Mesenchymal stem cell (in vitro differentiated cells and primary cell): ENCODE data around the gene CDC37.
"Not testable (repeated sequence)": the region's sequence is repeated elsewhere in the genome, so short reads cannot be mapped to it uniquely, and the experiment has no call there.

Experiments
- DNase-seq: peaks from one replicate; pipeline ENCODE4 v3.0.0-alpha.2; 2013
- H2AFZ ChIP-seq: one replicate; pipeline ENCODE4 v1.6.1; 2013; ENCODE audit warnings: low read depth, mild to moderate bottlenecking, control low read depth, inconsistent platforms, low read length, moderate library complexity
- H2AK5ac ChIP-seq: 2 replicates; pipeline ENCODE4 v1.6.1; 2013; ENCODE audit warnings: low read length, moderate library complexity, mild to moderate bottlenecking, inconsistent platforms; ENCODE audit not compliant: severe bottlenecking
- H2BK120ac ChIP-seq: one replicate; pipeline ENCODE4 v1.6.1; 2013; ENCODE audit warnings: low read depth, mild to moderate bottlenecking, inconsistent platforms, low read length, moderate library complexity
- H2BK12ac ChIP-seq, 2 experiments: one replicate each; pipeline ENCODE4 v1.6.1; 2013; ENCODE audit warnings: inconsistent platforms in 2 of 2, low read length in 2 of 2, mild to moderate bottlenecking in 2 of 2, moderate library complexity in 2 of 2, control low read depth in 1 of 2
- H2BK15ac ChIP-seq: one replicate; pipeline ENCODE4 v1.6.1; 2013; ENCODE audit warnings: mild to moderate bottlenecking, low read depth, inconsistent platforms; ENCODE audit not compliant: poor library complexity, severe bottlenecking
- H2BK5ac ChIP-seq: 2 replicates; pipeline ENCODE4 v1.6.1; 2013; ENCODE audit warnings: low read depth, mild to moderate bottlenecking, low read length, control low read depth, inconsistent platforms; ENCODE audit not compliant: poor library complexity, severe bottlenecking
- H3K14ac ChIP-seq, 2 experiments: one replicate each; pipeline ENCODE4 v1.6.1; 2013; ENCODE audit warnings: inconsistent platforms in 2 of 2, low read length in 2 of 2, control low read depth in 1 of 2, mild to moderate bottlenecking in 1 of 2, moderate library complexity in 1 of 2
- H3K18ac ChIP-seq, 2 experiments: one replicate each; pipeline ENCODE4 v1.6.1; 2013; ENCODE audit warnings: inconsistent platforms in 2 of 2, low read length in 2 of 2, control low read depth in 1 of 2, low read depth in 1 of 2, mild to moderate bottlenecking in 1 of 2
- H3K23ac ChIP-seq, 2 experiments: one replicate each; pipeline ENCODE4 v1.6.1; 2013; ENCODE audit warnings: inconsistent platforms in 2 of 2, low read length in 2 of 2, mild to moderate bottlenecking in 2 of 2, moderate library complexity in 2 of 2, control low read depth in 1 of 2
- H3K27ac ChIP-seq: 2 replicates; pipeline ENCODE4 v1.5.1; 2013; ENCODE audit warnings: mild to moderate bottlenecking, moderate library complexity, low read length, control low read depth, inconsistent platforms; ENCODE audit not compliant: poor library complexity, severe bottlenecking
- H3K27me3 ChIP-seq, 2 experiments: 2 replicates each; pipeline versions ENCODE4 v1.6.1 to v1.7.0; 2013; ENCODE audit warnings: low read length in 2 of 2, mild to moderate bottlenecking in 2 of 2, moderate library complexity in 2 of 2, control low read depth in 1 of 2, inconsistent platforms in 1 of 2; ENCODE audit not compliant: control insufficient read depth in 1 of 2, insufficient read depth in 1 of 2
- H3K36me3 ChIP-seq, 2 experiments: 2 replicates each; pipeline versions ENCODE4 v1.6.1 to v1.7.0; 2013; ENCODE audit warnings: low read length in 2 of 2, control low read depth in 1 of 2, inconsistent platforms in 1 of 2, low read depth in 1 of 2, mild to moderate bottlenecking in 1 of 2; ENCODE audit not compliant: insufficient read depth in 2 of 2, control insufficient read depth in 1 of 2
- H3K4ac ChIP-seq, 2 experiments: one replicate each; pipeline ENCODE4 v1.6.1; 2013; ENCODE audit warnings: inconsistent platforms in 2 of 2, low read length in 2 of 2, mild to moderate bottlenecking in 2 of 2, moderate library complexity in 2 of 2, control low read depth in 1 of 2, low read depth in 1 of 2
- H3K4me1 ChIP-seq: 2 replicates; pipeline ENCODE4 v1.6.1; 2013; ENCODE audit warnings: low read depth, low read length, control low read depth; ENCODE audit not compliant: control insufficient read depth, insufficient read depth
- H3K4me2 ChIP-seq: 2 replicates; pipeline ENCODE4 v1.6.1; 2013; ENCODE audit warnings: low read length, mild to moderate bottlenecking, inconsistent platforms; ENCODE audit not compliant: poor library complexity, severe bottlenecking
- H3K4me3 ChIP-seq, 2 experiments: 2 replicates each; pipeline versions ENCODE4 v1.5.1 to v1.7.0; 2013; ENCODE audit warnings: low read length in 2 of 2, mild to moderate bottlenecking in 2 of 2, control low read depth in 1 of 2, low read depth in 1 of 2; ENCODE audit not compliant: insufficient read depth in 1 of 2
- H3K79me1 ChIP-seq: replicated peaks from 2 replicates; pipeline ENCODE4 v1.6.1; 2013; ENCODE audit warnings: mild to moderate bottlenecking, control low read depth, low read length, inconsistent platforms; ENCODE audit not compliant: poor library complexity, severe bottlenecking
- H3K9ac ChIP-seq: 2 replicates; pipeline ENCODE4 v1.7.0; 2013; ENCODE audit warnings: mild to moderate bottlenecking, low read length, moderate library complexity
- H3K9me3 ChIP-seq: 2 replicates; pipeline ENCODE4 v1.7.0; 2013; ENCODE audit warnings: mild to moderate bottlenecking, low read length; ENCODE audit not compliant: control insufficient read depth
- H4K8ac ChIP-seq: one replicate; pipeline ENCODE4 v1.6.1; 2013; ENCODE audit warnings: inconsistent platforms, mild to moderate bottlenecking, low read length, moderate library complexity
- H4K91ac ChIP-seq: one replicate; pipeline ENCODE4 v1.6.1; 2013; ENCODE audit warnings: mild to moderate bottlenecking, low read length, inconsistent platforms
- WGBS: methylation state at CpG from one replicate; pipeline ENCODE4 v1.1.7; 2013; ENCODE audit warnings: mixed read lengths; 5-methylcytosine and 5-hydroxymethylcytosine counted together

Gene CDC37

GRCh38 chr19:10399340-10399739, 4.0 kb downstream of the CDC37 start:
- not testable (repeated sequence) for H4K8ac ChIP-seq, H3K23ac ChIP-seq, H3K9me3 ChIP-seq, H2BK5ac ChIP-seq, H3K18ac ChIP-seq, H2BK12ac ChIP-seq, DNase-seq, H2AK5ac ChIP-seq, H4K91ac ChIP-seq, H3K14ac ChIP-seq, H3K4me3 ChIP-seq, H3K4me2 ChIP-seq, H2BK15ac ChIP-seq, H3K9ac ChIP-seq, H3K4ac ChIP-seq, H3K27me3 ChIP-seq, H2BK120ac ChIP-seq, H3K27ac ChIP-seq, H2AFZ ChIP-seq
- Histone ChIP-seq H3K36me3 (peaks cover 43 to 56% of the 10 kb centered on the region in 2 experiments), H3K4me1 (peaks cover 11% of the 10 kb centered on the region), H3K79me1 (peaks cover 18% of the 10 kb centered on the region)
- WGBS, result 97% methylated on average over 7 of the region's 8 CpGs

- no peak overlapping the region for H3K27ac ChIP-seq
- no peak overlapping the region for H2BK120ac ChIP-seq
- no peak overlapping the region for H4K8ac ChIP-seq
- no peak overlapping the region for H3K9ac ChIP-seq
- no peak overlapping the region for H3K4me3 ChIP-seq
- H2AFZ ChIP-seq, result no peak overlapping the region
- H3K4ac ChIP-seq, result no peak overlapping the region
- no peak overlapping the region for H2BK5ac ChIP-seq
- H3K4me1 ChIP-seq, result peaks cover 9% of the 10 kb centered on the region
- no peak overlapping the region for H3K23ac ChIP-seq
- no peaks in the 10 kb centered on the region for H3K9me3 ChIP-seq
- 98% methylated on average over 9 of the region's 9 CpGs for WGBS
- H2BK15ac ChIP-seq, result peak overlapping the region; percentile 33
- no peak overlapping the region for H2AK5ac ChIP-seq
- H3K79me1 ChIP-seq, result peaks cover 18% of the 10 kb centered on the region
- no peak overlapping the region for H2BK12ac ChIP-seq
- no peak overlapping the region for H3K4me2 ChIP-seq
- no peak overlapping the region for H4K91ac ChIP-seq
- no peak for DNase-seq
- peaks cover 47 to 61% of the 10 kb centered on the region in 2 experiments for H3K36me3 ChIP-seq
- no peak overlapping the region for H3K18ac ChIP-seq
- H3K14ac ChIP-seq, result no peak overlapping the region
- H3K27me3 ChIP-seq, result no peaks in the 10 kb centered on the region
These were observed 4.5 kb downstream of the CDC37 start for GRCh38 chr19:10398819-10399218.

- H4K8ac ChIP-seq, result no peak overlapping the region
- H3K18ac ChIP-seq, result no peak overlapping the region
- H2BK12ac ChIP-seq, result no peak overlapping the region
- no peak overlapping the region for H2AK5ac ChIP-seq
- peaks cover 69 to 84% of the 10 kb centered on the region in 2 experiments for H3K36me3 ChIP-seq
- no peak overlapping the region for H3K14ac ChIP-seq
- H3K4me1 ChIP-seq, result peaks cover 7% of the 10 kb centered on the region
- WGBS, result 98% methylated on average over 24 of the region's 24 CpGs
- peaks cover 23% of the 10 kb centered on the region for H3K79me1 ChIP-seq
- no peak overlapping the region for H3K23ac ChIP-seq
- no peak overlapping the region for H2BK120ac ChIP-seq
- H3K27ac ChIP-seq, result no peak overlapping the region
- H3K4me3 ChIP-seq, result no peak overlapping the region
- H2BK15ac ChIP-seq, result no peak overlapping the region
- no peak overlapping the region for H3K4me2 ChIP-seq
- no peak overlapping the region for H3K4ac ChIP-seq
- no peaks in the 10 kb centered on the region for H3K27me3 ChIP-seq
- DNase-seq, result no peak
- H3K9me3 ChIP-seq, result no peaks in the 10 kb centered on the region
- no peak overlapping the region for H2AFZ ChIP-seq
- H4K91ac ChIP-seq, result no peak overlapping the region
- H2BK5ac ChIP-seq, result no peak overlapping the region
- H3K9ac ChIP-seq, result no peak overlapping the region
These were observed 7.4 kb downstream of the CDC37 start for GRCh38 chr19:10395917-10396316.

GRCh38 chr19:10395436-10395835, 7.9 kb downstream of the CDC37 start:
- H2AFZ ChIP-seq, result no peak overlapping the region
- no peak overlapping the region for H3K9ac ChIP-seq
- H3K4me3 ChIP-seq, result no peak overlapping the region
- no peak overlapping the region for H4K8ac ChIP-seq
- DNase-seq, result no peak
- H2BK5ac ChIP-seq, result no peak overlapping the region
- H3K4me2 ChIP-seq, result no peak overlapping the region
- H3K23ac ChIP-seq, result no peak overlapping the region
- peaks cover 7% of the 10 kb centered on the region for H3K4me1 ChIP-seq
- no peak overlapping the region for H2BK15ac ChIP-seq
- no peaks in the 10 kb centered on the region for H3K27me3 ChIP-seq
- no peak overlapping the region for H3K4ac ChIP-seq
- H2BK12ac ChIP-seq, result no peak overlapping the region
- H3K9me3 ChIP-seq, result no peaks in the 10 kb centered on the region
- WGBS, result over 99% methylated on average over 17 of the region's 26 CpGs
- no peak overlapping the region for H2AK5ac ChIP-seq
- no peak overlapping the region for H3K18ac ChIP-seq
- H3K79me1 ChIP-seq, result peaks cover 23% of the 10 kb centered on the region
- H3K36me3 ChIP-seq, result peaks cover 69 to 87% of the 10 kb centered on the region in 2 experiments
- H2BK120ac ChIP-seq, result no peak overlapping the region
- no peak overlapping the region for H3K27ac ChIP-seq
- H4K91ac ChIP-seq, result no peak overlapping the region
- no peak overlapping the region for H3K14ac ChIP-seq
